OCI-LY1 (cell line): ENCODE results near the gene ACTN2.

ENCODE experiments used
- EZH2 ChIP-seq: fragments of 200-600 bp; sonication (generic), shearing (Covaris generic); IDR thresholded peaks from 2 replicates; pipeline ENCODE4 v1.8.0; 2017; ENCODE audit warnings: borderline replicate concordance, mixed run types, mild to moderate bottlenecking, antibody characterized with exemption, low read length, moderate library complexity, mixed read lengths
- TF ChIP-seq, protein P1 (sequence below): fragments of 200-600 bp; sonication (generic), shearing (Covaris generic); IDR thresholded peaks from 2 replicates; pipeline ENCODE4 v1.5.1; 2017; ENCODE audit warnings: mild to moderate bottlenecking, antibody characterized with exemption, low read length, moderate library complexity, mixed read lengths

DNA sequence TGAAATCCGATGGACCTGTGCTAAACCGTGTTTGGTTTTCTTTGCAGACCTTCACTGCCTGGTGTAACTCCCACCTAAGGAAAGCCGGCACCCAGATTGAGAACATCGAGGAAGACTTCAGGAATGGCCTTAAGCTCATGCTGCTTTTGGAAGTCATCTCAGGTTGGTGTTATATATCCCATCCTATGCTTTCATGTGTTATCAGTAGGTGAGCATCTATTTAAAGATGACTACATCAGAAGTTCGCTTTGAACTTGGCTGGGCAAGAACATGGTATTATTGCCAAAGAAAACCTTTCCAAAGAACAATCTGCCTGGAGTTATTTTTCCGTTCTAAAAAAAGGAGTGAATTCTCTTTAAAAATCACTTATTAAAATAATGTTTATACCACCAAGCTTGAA, 31.5 kb downstream of the ACTN2 start:
- TF ChIP-seq, protein P1, sequence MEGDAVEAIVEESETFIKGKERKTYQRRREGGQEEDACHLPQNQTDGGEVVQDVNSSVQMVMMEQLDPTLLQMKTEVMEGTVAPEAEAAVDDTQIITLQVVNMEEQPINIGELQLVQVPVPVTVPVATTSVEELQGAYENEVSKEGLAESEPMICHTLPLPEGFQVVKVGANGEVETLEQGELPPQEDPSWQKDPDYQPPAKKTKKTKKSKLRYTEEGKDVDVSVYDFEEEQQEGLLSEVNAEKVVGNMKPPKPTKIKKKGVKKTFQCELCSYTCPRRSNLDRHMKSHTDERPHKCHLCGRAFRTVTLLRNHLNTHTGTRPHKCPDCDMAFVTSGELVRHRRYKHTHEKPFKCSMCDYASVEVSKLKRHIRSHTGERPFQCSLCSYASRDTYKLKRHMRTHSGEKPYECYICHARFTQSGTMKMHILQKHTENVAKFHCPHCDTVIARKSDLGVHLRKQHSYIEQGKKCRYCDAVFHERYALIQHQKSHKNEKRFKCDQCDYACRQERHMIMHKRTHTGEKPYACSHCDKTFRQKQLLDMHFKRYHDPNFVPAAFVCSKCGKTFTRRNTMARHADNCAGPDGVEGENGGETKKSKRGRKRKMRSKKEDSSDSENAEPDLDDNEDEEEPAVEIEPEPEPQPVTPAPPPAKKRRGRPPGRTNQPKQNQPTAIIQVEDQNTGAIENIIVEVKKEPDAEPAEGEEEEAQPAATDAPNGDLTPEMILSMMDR, result no peak
- no peak for TF ChIP-seq EZH2
